ENCODE data around the gene XPR1.

- TF ChIP-seq, protein P1, sequence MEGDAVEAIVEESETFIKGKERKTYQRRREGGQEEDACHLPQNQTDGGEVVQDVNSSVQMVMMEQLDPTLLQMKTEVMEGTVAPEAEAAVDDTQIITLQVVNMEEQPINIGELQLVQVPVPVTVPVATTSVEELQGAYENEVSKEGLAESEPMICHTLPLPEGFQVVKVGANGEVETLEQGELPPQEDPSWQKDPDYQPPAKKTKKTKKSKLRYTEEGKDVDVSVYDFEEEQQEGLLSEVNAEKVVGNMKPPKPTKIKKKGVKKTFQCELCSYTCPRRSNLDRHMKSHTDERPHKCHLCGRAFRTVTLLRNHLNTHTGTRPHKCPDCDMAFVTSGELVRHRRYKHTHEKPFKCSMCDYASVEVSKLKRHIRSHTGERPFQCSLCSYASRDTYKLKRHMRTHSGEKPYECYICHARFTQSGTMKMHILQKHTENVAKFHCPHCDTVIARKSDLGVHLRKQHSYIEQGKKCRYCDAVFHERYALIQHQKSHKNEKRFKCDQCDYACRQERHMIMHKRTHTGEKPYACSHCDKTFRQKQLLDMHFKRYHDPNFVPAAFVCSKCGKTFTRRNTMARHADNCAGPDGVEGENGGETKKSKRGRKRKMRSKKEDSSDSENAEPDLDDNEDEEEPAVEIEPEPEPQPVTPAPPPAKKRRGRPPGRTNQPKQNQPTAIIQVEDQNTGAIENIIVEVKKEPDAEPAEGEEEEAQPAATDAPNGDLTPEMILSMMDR (IDR thresholded peaks at IDR 0.05; ENCODE audit: low read depth, low read length): peak; percentile 45
- TF ChIP-seq POLR2A (IDR thresholded peaks at IDR 0.05; ENCODE audit: extremely low read depth, insufficient read length): no peak
- no peak for TF ChIP-seq MAX (IDR thresholded peaks at IDR 0.05; ENCODE audit: low read depth, low read length)
- no peak for TF ChIP-seq MYC (IDR thresholded peaks at IDR 0.05; ENCODE audit: low read depth, low read length)
Measured at GRCh38 chr1:180863158-180863775, 231.4 kb downstream of the XPR1 start.
